Stimulated activated CD4-positive, alpha-beta T cell treated with anti-CD3 and anti-CD28 coated beads, TNF-alpha, amount 100 ng/mL, for 1 hour (primary cell): ENCODE measurements around the gene METTL23.

Experiments used
- DNase-seq, 3 donors: peaks; one replicate each; pipeline ENCODE4 v3.0.0-alpha.2; 2020; ENCODE audit warnings: low read depth in 3 of 3, low spot score in 1 of 3

The METTL23 gene, protein sequence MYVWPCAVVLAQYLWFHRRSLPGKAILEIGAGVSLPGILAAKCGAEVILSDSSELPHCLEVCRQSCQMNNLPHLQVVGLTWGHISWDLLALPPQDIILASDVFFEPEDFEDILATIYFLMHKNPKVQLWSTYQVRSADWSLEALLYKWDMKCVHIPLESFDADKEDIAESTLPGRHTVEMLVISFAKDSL

DNA sequence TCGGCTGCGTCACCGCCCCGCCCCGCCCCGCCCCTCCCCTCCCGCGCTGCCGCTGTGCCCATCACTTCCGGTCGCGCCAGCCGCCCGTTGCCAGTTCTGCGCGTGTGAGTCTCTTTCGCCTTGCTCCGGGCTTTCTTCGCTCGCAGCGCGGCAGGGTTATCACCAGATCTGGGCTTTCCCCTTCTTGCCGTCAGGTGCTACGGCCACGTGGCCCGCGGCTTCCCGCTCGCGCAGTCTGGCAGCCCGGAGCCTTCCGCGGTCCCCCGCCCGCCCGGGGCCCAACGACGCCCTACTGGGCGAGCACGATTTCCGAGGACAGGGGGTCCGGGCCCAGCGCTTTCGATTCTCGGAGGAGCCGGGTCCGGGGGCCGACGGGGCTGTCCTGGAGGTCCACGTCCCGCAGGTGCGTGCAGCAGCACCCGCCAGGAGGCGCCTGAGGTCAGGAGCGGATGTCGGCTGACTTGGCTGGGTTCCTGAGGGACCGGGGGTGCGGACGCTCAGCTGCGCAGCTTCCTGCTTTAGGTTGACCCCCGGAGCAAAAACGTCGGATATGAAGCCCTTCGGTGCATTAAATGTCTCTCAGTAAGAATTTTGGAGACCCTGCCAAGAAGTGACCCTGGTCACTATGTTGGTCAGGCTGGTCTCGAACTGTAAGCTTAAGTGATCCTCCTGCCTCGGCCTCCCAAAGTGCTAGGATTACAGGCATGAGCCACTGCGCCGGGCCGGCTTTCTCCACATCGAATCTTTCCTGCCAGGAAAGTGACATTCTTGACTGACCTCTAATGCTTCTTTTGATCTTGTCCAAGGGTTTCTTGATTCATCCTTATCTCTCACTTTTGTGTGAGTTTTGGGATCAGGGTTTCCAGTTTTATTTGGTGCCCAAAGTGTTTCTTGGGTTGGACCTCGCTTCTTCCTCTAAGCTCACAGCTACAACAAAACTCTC lies at the start of gene METTL23:
METTL23 (plus strand) TSS at position 64 of the 943 bp plus-strand sequence. CDS start 2,872 bp downstream, outside the sequence.
- DNase-seq = peak; percentile 43 to 61 (median 53)

DNA sequence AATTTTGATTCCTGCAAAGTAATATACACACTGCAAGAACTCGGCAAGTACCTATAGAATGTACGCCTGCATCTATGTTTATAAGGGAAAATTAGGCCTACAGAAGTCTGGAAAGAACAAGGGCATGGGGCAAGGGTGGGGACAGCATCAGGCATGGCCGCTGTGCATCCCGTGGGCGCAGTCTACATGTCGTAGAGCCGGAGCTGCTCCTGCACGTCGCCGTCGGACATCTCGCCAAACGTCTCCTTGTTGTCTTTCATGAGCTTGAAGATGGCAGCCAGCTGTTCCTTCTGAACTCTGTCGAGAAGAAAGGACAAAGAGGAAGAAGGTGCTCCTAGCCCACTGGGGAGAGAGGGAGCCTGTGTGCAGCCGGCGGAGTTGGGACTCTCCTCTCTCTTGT lies 49.2 kb upstream of the METTL23 start:
- DNase-seq = no peak

DNA sequence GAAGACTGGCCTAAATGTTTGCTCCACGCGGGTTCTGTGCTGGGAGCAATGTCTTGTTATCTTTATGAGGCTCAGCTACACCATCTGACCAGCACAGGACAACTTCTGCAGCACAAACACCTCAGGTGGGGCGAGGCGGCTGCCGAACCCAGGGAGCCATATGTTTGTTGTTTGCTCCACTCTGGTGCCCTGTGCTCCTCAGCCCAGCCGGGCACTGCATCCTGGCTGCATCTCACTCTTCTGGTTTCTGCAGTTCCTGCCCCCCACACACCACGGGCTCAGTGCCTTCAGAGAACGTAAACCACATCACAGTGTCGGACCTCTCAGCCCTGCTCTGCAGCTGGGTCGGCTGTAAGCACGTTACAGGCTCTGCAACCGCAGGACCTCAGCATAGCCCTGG lies 48.3 kb upstream of the METTL23 start:
- DNase-seq = no peak

DNA sequence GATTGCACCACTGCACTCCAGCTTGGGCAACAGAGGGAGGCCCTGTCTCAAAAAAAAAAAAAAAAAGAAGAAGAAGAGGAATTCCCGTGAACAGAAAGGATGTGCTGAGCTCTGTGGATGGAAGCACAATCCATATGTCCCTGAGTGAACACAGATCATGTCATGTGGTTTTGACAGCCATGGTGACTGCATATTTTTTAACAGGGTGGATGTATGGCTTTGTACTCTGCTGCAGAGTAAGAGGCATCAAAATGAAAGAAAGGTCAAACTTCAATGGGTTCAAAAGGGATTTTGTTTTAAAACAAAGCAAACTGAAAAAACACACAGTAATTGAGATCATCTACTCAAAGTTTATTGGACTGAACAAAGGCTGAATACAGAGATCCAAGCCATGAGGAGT lies 47.4 kb upstream of the METTL23 start:
- no peak for DNase-seq

DNA sequence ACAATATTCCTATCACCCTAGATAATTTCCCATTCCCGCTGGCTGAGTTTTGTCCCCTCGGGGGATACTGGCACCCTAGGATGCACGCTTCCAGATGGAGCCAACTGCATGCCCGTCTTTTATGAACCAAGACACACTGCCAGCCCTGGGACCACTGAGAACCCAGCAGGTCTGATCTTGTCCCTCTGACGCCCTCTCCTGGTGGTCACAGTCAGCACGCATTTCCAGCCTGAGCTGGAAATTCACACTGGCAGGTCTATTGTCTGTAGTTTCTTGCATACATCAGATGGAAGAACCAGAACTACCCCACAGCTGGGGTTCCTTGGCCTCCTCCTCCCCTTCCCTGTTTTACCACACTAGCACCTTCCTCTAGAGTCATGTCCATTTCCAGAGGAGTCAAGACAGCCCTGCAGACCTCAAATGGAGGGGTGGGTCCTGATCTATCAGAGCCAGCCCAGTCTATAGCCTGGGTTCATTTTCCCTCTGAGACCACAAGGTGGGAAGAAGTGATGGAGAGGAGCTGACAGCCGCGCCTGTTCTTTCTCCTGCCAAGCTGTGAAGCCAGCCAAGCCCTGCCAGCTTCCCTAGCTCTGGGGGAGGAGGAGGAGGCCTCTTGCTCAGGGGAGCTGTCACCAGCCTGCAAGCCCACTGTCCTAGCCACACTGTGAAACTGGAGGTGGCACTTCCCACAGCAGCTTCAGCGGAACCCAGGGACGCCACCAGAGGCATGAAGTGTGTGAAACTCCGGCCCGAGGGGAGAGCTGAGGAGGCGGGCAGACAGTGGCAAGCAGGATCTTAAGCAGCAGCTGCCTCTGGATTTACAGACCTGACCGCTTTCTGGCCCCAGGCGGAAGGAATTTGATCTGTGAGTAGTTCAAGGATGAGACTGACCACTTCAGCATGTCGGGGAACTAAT lies 45.2 kb upstream of the METTL23 start:
- DNase-seq = peak; percentile 24 to 42 (median 39)

DNA sequence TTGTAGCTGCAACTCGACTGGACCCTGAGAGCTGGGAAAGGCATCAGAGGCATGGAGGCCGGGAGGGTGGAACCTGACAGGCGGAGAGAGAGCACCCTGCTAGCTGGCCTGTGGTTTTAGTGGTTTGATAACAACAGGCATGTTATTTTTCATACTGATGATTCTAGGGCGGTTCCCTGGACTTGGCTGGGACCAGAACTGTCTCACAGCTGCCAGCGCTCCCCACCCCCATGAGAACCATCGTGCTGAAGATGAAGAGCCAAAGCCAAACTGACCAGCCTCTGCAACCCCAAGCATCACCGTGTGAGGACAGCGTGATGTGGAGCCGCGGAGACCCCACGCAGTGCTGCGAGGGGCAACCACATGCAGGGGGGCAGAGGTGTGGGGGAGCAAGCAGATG lies 44.3 kb upstream of the METTL23 start:
- no peak for DNase-seq

DNA sequence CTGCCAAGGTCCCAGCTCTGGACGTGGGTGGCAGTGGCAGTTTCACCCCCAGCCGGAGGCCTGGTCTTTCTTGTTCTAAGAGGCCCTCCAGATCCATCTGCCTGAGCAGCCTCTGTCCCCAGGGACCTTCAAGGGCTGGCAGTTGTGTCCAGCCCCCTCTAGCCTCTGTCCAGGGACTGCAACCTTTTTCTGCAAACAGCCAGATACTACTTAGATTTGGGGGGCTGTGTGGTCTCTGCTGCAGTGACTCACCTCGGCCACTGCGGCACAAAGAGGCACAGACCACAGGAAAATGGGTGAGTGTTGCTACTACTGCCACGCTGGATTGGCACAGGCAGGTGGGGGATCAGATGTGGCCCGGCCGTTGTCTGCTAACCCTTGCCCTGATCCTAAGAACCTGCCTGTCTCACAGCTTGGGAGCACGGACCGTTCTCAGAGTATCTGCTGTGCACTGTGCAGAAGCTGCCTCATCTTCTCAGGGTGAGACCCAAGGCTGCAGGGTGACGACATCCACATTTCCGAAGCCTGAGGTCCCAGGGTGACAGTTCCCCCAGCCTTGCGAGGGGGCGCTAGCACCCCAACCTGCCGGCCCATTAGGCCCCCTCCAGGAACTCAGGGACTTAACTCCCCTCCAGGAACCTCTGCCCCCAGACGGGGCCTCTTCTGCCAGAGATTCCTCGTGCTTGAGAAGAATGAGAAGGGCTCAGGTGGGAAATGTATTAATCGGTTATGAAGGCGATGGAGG lies 43.5 kb upstream of the METTL23 start:
- no peak for DNase-seq

DNA sequence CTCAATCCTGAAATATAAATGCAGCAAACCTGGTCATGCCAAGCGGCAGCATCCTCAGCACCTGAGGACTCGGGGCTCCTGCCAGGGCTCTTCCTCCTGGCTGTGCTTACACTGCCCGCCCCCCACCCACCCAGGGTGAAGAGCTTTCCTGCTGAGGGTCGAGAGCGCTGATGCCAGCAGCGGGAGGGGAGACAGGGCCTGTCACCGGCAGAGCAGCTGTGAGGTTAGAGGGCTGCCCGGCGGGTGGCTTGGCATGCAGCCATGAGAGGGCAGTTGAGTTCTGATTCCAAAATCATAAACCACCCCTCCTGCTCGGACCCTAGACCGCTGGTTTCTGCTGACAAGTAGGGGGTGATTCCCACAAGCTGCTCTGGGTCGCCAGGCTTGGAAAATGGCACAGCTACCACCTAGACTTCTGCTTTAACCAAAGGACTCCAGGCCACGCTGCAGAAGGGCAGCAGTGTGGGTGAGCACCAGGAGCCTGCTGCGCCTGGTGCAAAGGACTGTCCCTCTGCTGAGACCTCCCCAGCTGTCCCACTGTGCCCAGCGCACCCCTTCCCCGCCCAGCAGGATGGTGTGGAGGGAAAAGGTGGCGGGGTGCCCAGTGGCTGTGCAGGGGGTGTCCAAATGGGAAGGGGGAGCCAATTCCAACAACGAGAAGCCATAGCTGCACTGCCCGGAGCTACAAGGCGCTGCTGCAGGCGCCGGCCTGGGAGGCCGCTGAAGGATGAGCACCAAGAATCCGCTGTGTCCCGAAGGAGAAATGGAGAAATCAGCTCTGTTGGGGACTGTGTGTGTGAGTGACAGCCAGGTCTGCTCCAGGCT lies 42.5 kb upstream of the METTL23 start:
- no peak for DNase-seq

DNA sequence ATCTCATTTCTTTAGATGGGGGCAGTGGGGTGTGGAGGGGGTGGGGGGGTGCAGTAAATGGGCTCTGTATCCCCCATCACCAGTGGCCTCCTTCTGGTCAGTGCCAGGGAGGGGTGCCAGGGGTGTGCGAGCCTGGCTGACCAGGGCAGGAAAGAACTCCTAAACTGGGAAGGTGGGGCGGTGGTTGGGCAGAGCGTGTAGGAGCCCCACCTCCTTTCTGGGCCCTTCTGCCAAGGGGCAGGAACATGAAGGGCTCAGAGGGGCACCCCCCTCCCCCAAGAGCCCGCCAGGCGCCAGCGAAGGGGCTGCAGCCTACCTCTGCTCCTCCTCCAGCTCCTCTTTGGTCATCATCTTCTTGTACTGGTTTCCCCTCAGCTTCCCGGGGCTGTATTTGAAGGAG lies 41.9 kb upstream of the METTL23 start:
- no peak for DNase-seq

DNA sequence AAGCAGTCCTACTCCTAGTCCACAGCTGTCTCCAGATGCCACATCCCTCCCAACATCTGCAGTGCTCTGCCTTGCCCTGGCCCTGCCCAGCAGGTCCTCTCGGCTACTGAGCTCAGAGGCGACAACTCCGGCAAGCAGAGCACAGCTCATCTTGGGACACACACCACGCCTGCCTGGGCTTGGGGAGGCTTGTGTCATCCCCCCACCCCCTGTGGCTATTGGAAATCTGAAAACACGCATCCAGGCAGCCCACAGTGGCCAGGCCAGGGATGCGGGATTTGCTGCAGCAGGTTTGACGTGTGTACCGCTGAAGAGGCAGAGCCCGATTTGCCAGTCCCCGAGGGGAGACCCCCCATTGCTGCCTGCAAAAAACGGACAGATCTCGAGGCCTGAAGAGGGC lies 41.3 kb upstream of the METTL23 start:
- no peak for DNase-seq

DNA sequence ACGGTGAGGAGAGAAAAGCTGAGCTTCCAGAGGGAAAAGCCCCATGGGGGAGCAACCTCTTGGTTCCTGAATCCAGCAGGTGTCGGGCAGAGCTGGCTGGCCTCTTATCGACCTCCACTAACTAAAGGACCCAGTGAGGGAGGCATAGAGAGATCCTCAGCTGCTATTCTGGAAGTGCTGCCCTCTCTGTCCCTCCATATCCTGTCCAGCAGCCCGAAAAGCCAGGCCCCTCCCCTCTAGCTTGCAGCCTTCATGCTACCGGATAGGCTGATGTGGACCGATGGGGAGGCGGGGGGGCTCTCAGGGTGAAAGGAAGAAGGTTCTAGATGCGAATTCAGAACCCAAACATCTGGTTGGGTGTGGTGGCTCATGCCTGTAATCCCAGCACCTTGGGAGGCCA lies 40.8 kb upstream of the METTL23 start:
- no peak for DNase-seq

DNA sequence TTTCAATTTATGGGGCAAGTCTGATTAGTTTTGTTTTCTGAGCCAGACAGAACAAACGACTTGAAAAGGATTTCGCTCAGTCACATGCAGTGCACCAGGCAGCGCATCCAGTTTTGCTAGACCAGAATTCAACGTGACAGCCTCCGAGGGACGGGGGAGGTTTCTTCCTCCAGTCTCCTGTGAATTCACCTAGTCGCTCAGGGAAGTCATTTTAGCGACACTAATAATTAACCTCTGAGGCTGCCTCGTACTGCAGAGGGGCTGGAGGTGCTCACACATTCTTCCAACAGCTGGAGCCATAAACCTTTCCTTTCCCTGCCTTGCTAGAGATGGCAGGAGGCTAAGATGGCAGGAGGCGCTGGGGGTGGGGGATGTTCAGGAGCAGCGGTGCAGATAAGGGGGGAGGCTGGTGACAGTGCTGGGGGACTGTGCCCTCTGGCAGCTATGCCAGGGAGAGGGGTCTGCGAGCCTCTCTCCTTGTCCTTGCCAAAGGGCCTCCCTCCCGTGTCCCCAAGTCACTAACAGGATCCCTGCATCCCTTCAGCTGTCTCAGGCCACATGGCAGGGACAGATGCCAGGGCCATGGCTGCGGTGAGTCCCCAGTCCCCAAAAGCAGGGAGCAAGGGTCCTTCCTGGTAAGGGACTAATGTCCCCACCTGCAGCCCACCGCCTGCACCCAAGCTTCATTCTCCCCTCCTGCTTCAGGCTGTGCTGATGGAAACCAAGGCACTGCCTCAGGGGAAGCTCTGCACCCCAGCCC lies 39.9 kb upstream of the METTL23 start:
- no peak for DNase-seq

DNA sequence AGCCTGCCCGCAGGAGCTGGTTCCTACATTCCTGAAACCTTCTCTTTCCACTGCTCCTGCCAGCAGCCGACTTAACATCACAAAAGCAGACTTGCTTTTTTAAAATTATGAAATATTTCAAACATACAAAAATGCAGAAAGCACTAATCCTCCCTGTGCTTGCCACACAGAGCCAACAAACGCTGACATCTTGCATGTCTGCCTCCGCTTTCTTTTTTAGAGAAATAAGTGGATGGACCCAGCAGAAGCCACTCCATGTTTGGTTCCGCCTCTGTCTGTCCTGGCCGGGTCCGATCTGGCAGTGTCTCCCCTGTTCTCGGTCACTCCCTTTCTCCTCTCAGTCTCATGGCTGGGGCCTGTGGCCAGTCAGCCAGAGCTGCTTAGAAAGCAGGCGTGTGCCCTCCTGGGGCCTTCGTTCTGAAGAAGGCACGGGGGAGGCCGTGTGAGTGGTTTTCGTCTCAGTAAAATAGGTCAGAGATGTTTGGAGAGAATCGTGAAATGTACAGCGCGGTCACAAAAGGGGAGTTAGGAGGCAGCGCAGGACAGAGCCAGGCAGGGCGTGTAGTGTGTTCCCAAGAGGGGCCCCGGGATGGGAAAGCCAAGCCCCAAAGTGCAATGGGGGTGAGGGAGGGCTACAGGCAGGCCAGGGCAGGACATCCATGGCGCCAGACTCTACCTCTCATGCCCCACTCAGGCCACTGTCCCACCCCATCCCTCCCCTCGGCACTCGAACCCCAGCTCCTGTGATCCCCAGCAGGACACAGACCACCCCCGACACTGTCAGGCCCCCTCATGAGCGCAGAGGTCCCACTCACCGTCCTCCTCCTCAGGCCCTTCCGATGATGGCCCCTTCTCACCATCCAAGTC lies 39.1 kb upstream of the METTL23 start:
- no peak for DNase-seq

DNA sequence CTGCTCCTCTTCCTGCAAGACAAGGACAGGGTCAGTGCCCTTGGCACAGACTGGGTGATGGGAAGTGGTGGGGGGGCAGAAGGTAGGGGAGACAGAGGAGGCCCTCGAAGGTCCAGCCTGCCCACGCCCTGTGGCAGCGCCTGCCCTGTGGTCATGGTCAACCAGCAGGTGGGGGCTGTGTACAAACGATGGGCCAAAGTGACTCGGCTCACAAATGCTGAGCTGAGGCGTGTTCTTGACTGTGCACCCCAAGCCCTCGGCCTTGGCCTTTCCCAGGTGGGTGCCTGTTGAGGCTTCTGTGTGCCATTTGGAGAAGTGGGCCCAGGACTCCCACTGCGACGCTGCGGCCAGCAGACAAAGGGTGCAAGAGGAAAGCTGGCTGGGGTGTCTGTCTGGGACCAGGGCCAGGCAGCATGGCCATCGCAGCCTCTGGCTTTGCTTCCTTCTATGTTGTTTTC lies 38.4 kb upstream of the METTL23 start:
- no peak for DNase-seq

DNA sequence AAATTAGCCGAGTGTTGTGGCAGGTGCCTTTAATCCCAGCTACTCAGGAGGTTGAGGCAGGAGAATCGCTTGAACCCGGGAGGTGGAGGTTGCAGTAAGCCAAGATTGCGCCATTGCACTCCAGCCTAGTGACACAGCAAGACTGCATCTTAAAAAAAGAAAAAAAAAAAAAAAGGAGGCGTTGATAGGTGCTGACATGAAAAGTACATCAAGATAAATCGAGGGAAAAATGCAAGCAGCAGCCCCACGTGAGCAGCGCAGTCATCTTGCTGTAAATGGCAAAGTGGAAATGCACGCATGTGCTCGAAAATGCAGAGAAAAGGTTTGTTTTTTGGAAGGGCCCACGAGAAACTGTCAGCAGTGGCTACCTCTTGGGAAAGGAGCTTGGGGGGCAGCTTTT lies 36.8 kb upstream of the METTL23 start:
- no peak for DNase-seq

DNA sequence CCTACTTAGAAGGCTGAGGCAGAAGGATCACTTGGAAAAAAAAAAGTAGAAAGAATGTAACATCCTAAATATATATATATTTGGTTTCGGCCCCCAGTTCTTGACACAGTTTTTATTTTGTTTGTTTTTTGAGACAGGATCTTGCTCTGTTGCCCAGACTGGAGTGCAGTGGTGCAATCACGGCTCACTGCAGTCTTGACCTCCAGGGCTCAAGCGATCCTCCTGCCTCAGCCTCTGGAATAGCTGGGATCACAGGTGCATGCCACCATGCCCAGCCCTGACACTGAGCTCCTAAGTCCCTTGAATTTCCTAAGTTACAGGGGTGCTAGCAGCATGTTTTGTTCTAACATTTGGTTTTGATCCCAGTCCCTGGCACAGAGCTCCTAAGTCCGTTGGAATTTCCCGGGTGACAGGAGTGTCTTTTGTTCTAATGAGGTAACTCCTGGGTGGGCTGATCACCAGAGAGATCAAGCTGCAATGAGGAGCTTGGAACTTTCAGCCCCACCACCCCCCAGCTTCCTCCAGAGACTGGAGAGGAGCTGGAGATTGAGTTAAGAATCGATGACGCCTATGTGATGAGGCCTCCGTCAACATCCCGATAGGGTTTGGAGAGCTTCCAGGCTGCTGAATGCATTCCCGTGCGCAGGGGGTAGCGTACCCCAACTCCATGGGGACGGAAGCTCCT lies 35.9 kb upstream of the METTL23 start:
- no peak for DNase-seq

DNA sequence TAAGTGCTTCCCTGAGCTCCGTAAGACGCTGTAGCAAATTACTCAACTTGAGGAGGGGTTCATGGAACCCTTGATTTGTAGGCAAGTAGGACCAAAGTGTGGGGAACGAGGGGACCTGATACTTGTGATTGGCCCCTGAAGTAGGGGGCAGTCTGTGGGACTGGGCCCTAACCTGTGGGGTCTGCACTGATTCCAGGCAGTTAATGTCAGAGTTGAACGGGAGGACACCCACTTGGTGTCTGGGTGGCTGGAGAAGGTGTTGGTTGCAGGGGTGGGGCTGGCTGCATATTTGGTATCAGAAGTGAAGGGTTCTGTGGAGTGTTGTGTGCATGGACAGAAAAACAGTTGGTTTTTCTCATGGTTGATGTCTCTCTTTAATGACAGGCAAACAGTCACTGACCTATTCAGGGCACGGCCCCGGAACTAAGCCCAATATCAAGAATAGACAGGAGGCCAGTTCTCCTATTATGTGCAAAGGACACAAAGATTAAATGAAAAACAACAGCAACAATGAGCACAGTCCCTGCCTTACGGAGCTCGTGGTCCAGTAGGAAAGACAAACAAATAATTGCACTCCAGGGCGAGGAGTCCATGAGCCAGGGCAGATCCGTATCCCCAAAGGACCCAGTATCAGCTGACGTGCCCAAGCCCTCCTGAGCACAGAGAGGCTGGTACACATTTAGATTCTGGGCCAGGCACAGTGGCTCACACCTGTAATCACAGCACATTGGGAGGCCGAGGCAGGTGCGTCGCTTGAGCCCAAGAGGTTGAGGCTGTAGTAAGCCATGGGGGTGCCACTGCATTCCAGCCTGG lies 35.1 kb upstream of the METTL23 start:
- DNase-seq = no peak
